Panc1 (cell line): ENCODE data around the gene DCK. TPM values are rescaled to one million over a fixed set of nuclear protein-coding genes. Genes with fewer than 3 reads are reported as not detected.
"Not testable (repeated sequence)": the region's sequence is repeated elsewhere in the genome, so short reads cannot be mapped to it uniquely, and the experiment has no call there.

Experiments used
- ATAC-seq: fragments of 200-7000 bp; cut with Tn5 transposase; 2 replicates; pipeline ENCODE4 v1.9.1; 2020; ENCODE audit warnings: mild to moderate bottlenecking, moderate library complexity
- BruUV-seq: library from RNA; stranded (reverse); fragments of 400-500 nt; replicated peaks from 2 replicates; lab custom pipeline; 2021; lab: Mats Ljungman, UMichigan
- CTCF ChIA-PET: fragments of 300-600 bp; sonication (Branson Sonifier 250); formaldehyde crosslinking; loops from one replicate; lab custom pipeline; 2022; ENCODE audit warnings: antibody characterized with exemption; lab: Charles Lee
- POLR2A ChIA-PET: fragments of 300-600 bp; sonication (Branson Sonifier 250); formaldehyde crosslinking; loops from one replicate; lab custom pipeline; 2022; ENCODE audit warnings: antibody characterized with exemption; lab: Charles Lee
- DNase-seq: peaks from one replicate; pipeline ENCODE4 v3.0.0-alpha.2; 2010; ENCODE audit warnings: low read depth, low spot score
- H3K27ac ChIP-seq: 2 replicates; pipeline ENCODE4 v1.5.1; 2011; ENCODE audit warnings: mild to moderate bottlenecking, low read length, inconsistent platforms
- H3K27me3 ChIP-seq: fragments of 200-500 bp; sonication (Bioruptor generic); 2 replicates; pipeline ENCODE4 v1.6.0; 2014; ENCODE audit warnings: low read length, inconsistent platforms; ENCODE audit not compliant: control insufficient read depth, insufficient read depth
- H3K36me3 ChIP-seq: fragments of 200-500 bp; sonication (Bioruptor generic); 2 replicates; pipeline ENCODE4 v1.5.1; 2014; ENCODE audit warnings: inconsistent platforms, mild to moderate bottlenecking, low read length, moderate library complexity; ENCODE audit not compliant: control insufficient read depth, insufficient read depth
- H3K4me1 ChIP-seq: 2 replicates; pipeline ENCODE4 v1.5.1; 2011; ENCODE audit warnings: inconsistent platforms, mild to moderate bottlenecking, low read length, moderate library complexity; ENCODE audit not compliant: control insufficient read depth, insufficient read depth
- H3K4me3 ChIP-seq, 2 experiments: 2 replicates each; pipeline ENCODE4 v1.5.1; 2011 to 2012; ENCODE audit warnings: low read depth in 2 of 2, low read length in 2 of 2, mild to moderate bottlenecking in 2 of 2, inconsistent platforms in 1 of 2, moderate library complexity in 1 of 2
- H3K9me3 ChIP-seq: fragments of 200-500 bp; sonication (Bioruptor generic); 2 replicates; pipeline ENCODE4 v1.5.1; 2014; ENCODE audit warnings: low read depth, mild to moderate bottlenecking, inconsistent platforms, low read length, moderate library complexity; ENCODE audit not compliant: control insufficient read depth, insufficient read depth
- CTCF ChIP-seq: fragments of 450-650 bp; IDR thresholded peaks from 2 replicates; pipeline ENCODE4 v1.5.1; 2017; ENCODE audit warnings: mild to moderate bottlenecking
- POLR2AphosphoS5 ChIP-seq: IDR thresholded peaks from 2 replicates; pipeline ENCODE4 v1.6.1; 2012; ENCODE audit warnings: mild to moderate bottlenecking, low read depth, low read length, moderate library complexity
- REST ChIP-seq, 2 experiments: IDR thresholded peaks; 2 replicates each; pipeline ENCODE4 v1.6.1; 2011 to 2012; ENCODE audit warnings: low read depth in 2 of 2, control low read depth in 1 of 2, low read length in 1 of 2, mild to moderate bottlenecking in 1 of 2, moderate library complexity in 1 of 2; ENCODE audit not compliant: insufficient read depth in 1 of 2
- SIN3A ChIP-seq: IDR thresholded peaks from 2 replicates; pipeline ENCODE4 v1.6.1; 2012; ENCODE audit warnings: low read depth, mild to moderate bottlenecking, low read length, moderate library complexity, borderline replicate concordance; ENCODE audit not compliant: insufficient read depth
- TCF7L2 ChIP-seq: IDR thresholded peaks from 2 replicates; pipeline ENCODE4 v1.6.1; 2011; ENCODE audit warnings: mild to moderate bottlenecking, low read depth, low read length, inconsistent platforms
- in situ Hi-C: cut with HindIII; loops from 2 replicates; pipeline ENCODE4 v1.10.0; 2016; ENCODE audit warnings: low sequenced_read_pairs, low pct_unique_long_range_greater_than_20kb
- intact Hi-C: fragments of 100-400 bp; cut with micrococcal nuclease; formaldehyde crosslinking; loops from one replicate; pipeline ENCODE4 v1.10.0; 2022; ENCODE audit not compliant: unreplicated experiment
- total RNA-seq: library from RNA; stranded (reverse); gene quantifications from one replicate; pipeline ENCODE4 v1.2.1, GENCODE V29; 2021; ENCODE audit not compliant: unreplicated experiment

Gene DCK
- total RNA-seq, 1 experiment from 2014 or later: 17.6 TPM

GRCh38 chr4:71029504-71029903 lies 36.1 kb downstream of the DCK start:
- DNase-seq (no peak), ATAC-seq (no peak)
- no peaks in the 10 kb centered on the region for H3K27me3 ChIP-seq
- H3K9me3 ChIP-seq: no peaks in the 10 kb centered on the region
- ChIA-PET POLR2A (no interaction called here), CTCF (no interaction called here)
- intact Hi-C loops: no loop called here
- peaks cover 5% of the 10 kb centered on the region; the same call in 1 of the 2 replicates for H3K36me3 ChIP-seq
- BruUV-seq: no TSS peak
- no peak overlapping the region for H3K4me3 ChIP-seq
- no peaks in the 10 kb centered on the region for H3K4me1 ChIP-seq
- in situ Hi-C loops: no loop called here
- TF ChIP-seq CTCF: no peak
- no peak for TF ChIP-seq REST (IDR thresholded peaks at IDR 0.05; ENCODE audit: insufficient read depth in 1 of 2, low read depth in 2 of 2, low read length in 1 of 2)
- no peak for TF ChIP-seq TCF7L2
- no peak for TF ChIP-seq POLR2AphosphoS5
- no peak for TF ChIP-seq SIN3A
- H3K27ac ChIP-seq: no peak overlapping the region

GRCh38 chr4:71032106-71032505 lies 38.7 kb downstream of the DCK start:
- CTCF ChIA-PET, DNase-seq, H3K9me3 ChIP-seq, H3K4me3 ChIP-seq, in situ Hi-C loops, H3K4me1 ChIP-seq, ATAC-seq, H3K27ac ChIP-seq, H3K36me3 ChIP-seq, POLR2A ChIA-PET, BruUV-seq, intact Hi-C loops, H3K27me3 ChIP-seq: not testable (repeated sequence)

GRCh38 chr4:71045256-71045655 lies 51.8 kb downstream of the DCK start:
- ATAC-seq (no peak), DNase-seq (no peak)
- no peak overlapping the region for H3K4me3 ChIP-seq
- no TSS peak for BruUV-seq
- H3K9me3 ChIP-seq: no peaks in the 10 kb centered on the region
- in situ Hi-C loops (no loop called here), intact Hi-C loops (no loop called here)
- no peak overlapping the region for H3K27ac ChIP-seq
- no peaks in the 10 kb centered on the region for H3K27me3 ChIP-seq
- ChIA-PET POLR2A (no interaction called here), CTCF (no interaction called here)
- H3K4me1 ChIP-seq: no peaks in the 10 kb centered on the region
- H3K36me3 ChIP-seq: no peaks in the 10 kb centered on the region
- TF ChIP-seq REST (IDR thresholded peaks at IDR 0.05; ENCODE audit: insufficient read depth in 1 of 2, low read depth in 2 of 2, low read length in 1 of 2): no peak
- no peak for TF ChIP-seq POLR2AphosphoS5
- TF ChIP-seq CTCF: no peak
- TF ChIP-seq TCF7L2: no peak
- no peak for TF ChIP-seq SIN3A
